H1 (cell line): ENCODE data around the gene NECTIN1.

Experiments used
- ATF2 ChIP-seq: IDR thresholded peaks from 2 replicates; pipeline ENCODE4 v1.6.1; 2012; ENCODE audit warnings: low read length, inconsistent platforms
- CHD2 ChIP-seq: IDR thresholded peaks from 2 replicates; pipeline ENCODE4 v1.6.1; 2012; ENCODE audit warnings: low read length, improper control_type of control experiment
- CTCF ChIP-seq, 3 experiments: IDR thresholded peaks; 1 replicate in 2 of 3; 2 replicates in 1 of 3; pipeline versions ENCODE4 v1.5.1 to v1.6.1; 2011; ENCODE audit warnings: low read length in 3 of 3, mild to moderate bottlenecking in 3 of 3, inconsistent platforms in 2 of 3, low read depth in 1 of 3, moderate library complexity in 1 of 3; ENCODE audit not compliant: insufficient read depth in 1 of 3; ENCODE audit errors: control extremely low read depth in 1 of 3
- EP300 ChIP-seq, 2 experiments: IDR thresholded peaks; 1 replicate in 1 of 2; 2 replicates in 1 of 2; pipeline ENCODE4 v1.6.1; 2011 to 2012; ENCODE audit warnings: low read depth in 2 of 2, low read length in 2 of 2, mild to moderate bottlenecking in 2 of 2, borderline replicate concordance in 1 of 2, inconsistent platforms in 1 of 2, moderate library complexity in 1 of 2
- JUND ChIP-seq: IDR thresholded peaks from 2 replicates; pipeline ENCODE4 v1.6.1; 2011; ENCODE audit warnings: mild to moderate bottlenecking, improper control_type of control experiment, low read length
- POLR2AphosphoS5 ChIP-seq: IDR thresholded peaks from 2 replicates; pipeline ENCODE4 v1.6.1; 2011; ENCODE audit warnings: low read depth, low read length
- RAD21 ChIP-seq, 2 experiments: IDR thresholded peaks in 1 of 2; conservative IDR thresholded peaks in 1 of 2; 2 replicates each; pipeline ENCODE4 v1.6.1; 2011; ENCODE audit warnings: low read depth in 2 of 2, low read length in 2 of 2, improper control_type of control experiment in 1 of 2, inconsistent platforms in 1 of 2, mild to moderate bottlenecking in 1 of 2, moderate library complexity in 1 of 2
- SP2 ChIP-seq: IDR thresholded peaks from 2 replicates; pipeline ENCODE4 v1.6.1; 2012; ENCODE audit warnings: mild to moderate bottlenecking, low read length, inconsistent platforms
- SRF ChIP-seq: IDR thresholded peaks from 2 replicates; pipeline ENCODE4 v1.6.1; 2011; ENCODE audit warnings: mild to moderate bottlenecking, low read depth, low read length, moderate library complexity
- TAF1 ChIP-seq: IDR thresholded peaks from 2 replicates; pipeline ENCODE4 v1.6.1; 2011; ENCODE audit warnings: mild to moderate bottlenecking, low read depth, low read length

GRCh38 chr11:119764108-119764868 is 35.3 kb upstream of the NECTIN1 start:
- TF ChIP-seq SRF: no peak
- TF ChIP-seq CTCF (IDR thresholded peaks at IDR 0.05; ENCODE audit: control extremely low read depth in 1 of 3, insufficient read depth in 1 of 3, low read depth in 1 of 3, low read length in 3 of 3): no peak
- no peak for TF ChIP-seq SP2
- TF ChIP-seq JUND: no peak
- TF ChIP-seq EP300 (IDR thresholded peaks at IDR 0.05; ENCODE audit: borderline replicate concordance in 1 of 2, low read depth in 2 of 2, low read length in 2 of 2): no peak
- no peak for TF ChIP-seq POLR2AphosphoS5
- no peak; a peak in 1 of 4 replicates for TF ChIP-seq RAD21 (IDR thresholded peaks at IDR 0.05 in 1 of 2, conservative IDR thresholded peaks at IDR 0.05 in 1 of 2; ENCODE audit: low read depth in 2 of 2, low read length in 2 of 2)
- no peak for TF ChIP-seq TAF1
- no peak for TF ChIP-seq CHD2
- no peak for TF ChIP-seq ATF2
